Measurements from ENCODE around the gene MRRF.

MRRF gene, protein sequence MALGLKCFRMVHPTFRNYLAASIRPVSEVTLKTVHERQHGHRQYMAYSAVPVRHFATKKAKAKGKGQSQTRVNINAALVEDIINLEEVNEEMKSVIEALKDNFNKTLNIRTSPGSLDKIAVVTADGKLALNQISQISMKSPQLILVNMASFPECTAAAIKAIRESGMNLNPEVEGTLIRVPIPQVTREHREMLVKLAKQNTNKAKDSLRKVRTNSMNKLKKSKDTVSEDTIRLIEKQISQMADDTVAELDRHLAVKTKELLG

DNA sequence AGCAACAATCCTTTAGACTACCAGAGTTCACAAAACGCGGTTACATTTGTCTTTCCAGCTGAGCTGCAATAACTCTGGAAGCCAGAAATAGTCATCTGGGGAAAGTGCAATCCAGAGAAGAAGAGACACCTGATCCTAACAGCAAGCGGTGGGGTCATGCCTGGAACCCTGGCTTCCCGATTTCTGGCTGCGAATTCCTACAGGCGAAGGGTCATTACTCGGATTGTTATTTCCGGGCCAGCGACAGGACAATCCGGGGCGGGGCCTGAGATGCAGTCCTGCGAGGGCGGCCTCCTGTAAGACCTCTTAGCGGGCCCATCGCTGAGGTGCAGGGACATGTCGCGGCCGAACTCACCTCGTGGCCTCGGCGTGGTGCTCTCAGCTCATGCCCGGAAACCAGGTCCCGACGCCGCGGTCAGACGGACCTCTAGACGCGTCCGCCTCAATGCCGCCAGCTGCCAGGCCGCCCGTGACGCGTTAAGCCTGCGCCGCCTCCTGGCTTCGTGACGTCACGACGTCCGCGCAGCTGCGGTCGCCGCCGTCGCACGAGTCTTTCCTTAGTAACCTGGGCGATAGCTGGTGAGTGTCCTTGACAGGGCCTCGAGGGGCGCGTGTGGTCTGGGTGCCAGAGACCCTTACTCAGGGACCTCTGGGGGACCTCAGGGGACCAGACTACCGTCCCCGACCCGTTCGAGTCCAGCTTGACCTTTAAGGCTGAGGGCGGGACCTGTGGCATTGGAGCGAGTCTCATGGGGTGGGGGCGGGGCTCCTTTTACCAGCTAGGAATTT, at the start of gene MRRF, which contains the start of gene RBM18:
TSS of gene MRRF (plus strand) at position 523 of the 789 bp plus-strand sequence. CDS start 6,010 bp downstream, outside the sequence.
TSS of gene RBM18 (minus strand) at position 481 of the 789 bp plus-strand sequence. CDS start 3,348 bp downstream, outside the sequence.
- peak; percentile 98 for DNase-seq

GRCh38 chr9:122215663-122216062, 49.0 kb upstream of the MRRF start:
- no peak for DNase-seq

- DNase-seq = no peak
Measured at GRCh38 chr9:122216138-122216797, 48.4 kb upstream of the MRRF start.

DNA sequence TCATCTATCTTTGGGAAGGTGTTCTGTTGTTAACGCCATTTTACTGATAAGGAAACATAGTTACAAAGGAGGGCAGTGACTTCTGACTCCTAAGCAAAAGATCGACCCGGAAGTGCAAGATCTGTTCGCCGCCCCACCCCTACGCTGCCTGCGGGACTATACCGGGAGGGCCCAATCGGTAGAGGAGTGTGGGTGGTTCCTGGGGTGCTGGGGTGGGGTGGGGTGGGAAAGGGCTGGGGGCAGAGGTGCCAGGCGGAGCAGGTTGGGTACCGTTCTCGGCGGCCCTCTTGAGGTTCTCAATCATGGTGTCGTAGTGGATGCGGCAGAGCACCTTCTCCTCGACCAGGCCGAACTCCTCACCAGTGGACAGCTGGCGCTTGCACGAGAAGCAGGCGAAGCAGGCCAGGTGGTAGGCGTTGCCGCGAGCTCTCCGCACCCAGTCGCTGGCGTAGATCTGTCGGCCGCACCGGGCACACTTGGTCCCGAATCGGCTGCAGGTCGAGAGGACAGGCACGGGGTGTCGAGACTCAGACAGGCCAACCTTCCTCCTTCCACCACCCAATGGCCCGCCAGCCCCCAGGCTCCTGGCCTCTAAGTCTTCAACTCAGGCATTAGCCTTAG, 47.8 kb upstream of the MRRF start:
- no peak for DNase-seq

GRCh38 chr9:122217640-122218039, 47.0 kb upstream of the MRRF start:
- peak; percentile 63 for DNase-seq

- DNase-seq = peak; percentile 71
Measured at GRCh38 chr9:122218071-122218934, 46.4 kb upstream of the MRRF start.

GRCh38 chr9:122218935-122219855, 45.5 kb upstream of the MRRF start:
- peak; percentile 41 for DNase-seq

DNA sequence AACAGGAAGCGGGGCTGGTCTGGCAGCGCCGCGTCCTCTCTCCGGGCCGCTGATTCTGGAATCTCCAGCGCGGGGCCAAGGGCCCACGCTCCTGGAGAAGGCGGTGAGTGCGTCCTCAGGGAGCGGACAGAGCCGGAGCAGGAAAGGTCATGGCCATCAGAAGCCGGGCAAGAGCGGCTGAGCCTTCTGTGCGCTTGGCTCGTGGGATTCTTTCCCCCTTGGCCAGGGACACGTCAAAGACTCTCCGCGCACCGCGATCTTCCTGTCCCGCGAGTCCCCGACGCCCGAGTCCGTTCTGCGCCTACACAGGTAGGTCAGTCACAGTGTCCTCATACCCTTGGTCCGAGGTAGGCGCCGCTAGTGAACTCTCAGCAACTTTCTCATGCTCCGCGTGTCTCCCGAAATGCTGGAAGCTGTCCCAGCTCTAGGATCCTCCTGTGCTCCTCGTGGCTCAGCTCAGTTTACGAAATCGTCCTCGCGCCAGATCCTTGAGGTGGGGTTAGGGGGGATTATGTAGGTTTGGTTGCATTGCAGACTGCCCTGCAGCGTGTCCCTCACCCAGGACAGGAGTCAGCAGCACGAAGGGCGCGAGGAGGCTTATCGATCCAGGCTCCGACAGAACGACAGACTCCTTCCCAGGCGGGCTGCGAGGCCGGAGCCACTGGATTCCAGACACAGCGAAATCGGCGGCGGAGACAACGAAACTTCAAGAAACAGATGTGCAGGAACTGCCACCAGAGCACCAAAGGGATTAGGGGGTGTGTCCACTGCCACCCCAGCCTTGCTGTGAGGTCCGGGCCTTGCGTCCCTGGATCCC, 44.6 kb upstream of the MRRF start:
- DNase-seq = peak; percentile 50

DNA sequence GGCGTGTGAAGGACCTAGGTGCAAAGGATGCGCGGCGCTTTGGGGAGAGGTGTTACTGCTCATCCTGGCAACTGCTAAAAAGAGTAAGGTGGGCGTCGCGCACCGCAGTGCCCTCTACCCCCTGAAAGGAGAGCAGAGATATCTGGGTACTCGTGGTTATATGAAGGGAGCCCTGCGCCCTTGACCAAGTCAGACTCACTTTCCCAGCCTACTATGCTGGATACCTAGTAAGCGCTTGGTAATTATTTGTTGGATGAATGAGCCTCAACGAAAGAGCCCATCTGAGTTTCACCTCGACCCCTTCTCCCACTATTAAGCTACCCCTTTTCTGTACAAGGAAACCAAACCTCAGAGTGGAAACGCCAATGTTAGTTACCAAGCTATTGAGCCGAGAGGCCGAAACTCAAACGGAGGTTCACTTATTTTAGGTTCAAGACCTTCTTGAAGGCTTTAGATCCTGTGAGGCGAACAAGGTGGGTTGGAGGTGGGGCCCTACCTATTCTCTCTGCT, 44.0 kb upstream of the MRRF start:
- DNase-seq = no peak

DNA sequence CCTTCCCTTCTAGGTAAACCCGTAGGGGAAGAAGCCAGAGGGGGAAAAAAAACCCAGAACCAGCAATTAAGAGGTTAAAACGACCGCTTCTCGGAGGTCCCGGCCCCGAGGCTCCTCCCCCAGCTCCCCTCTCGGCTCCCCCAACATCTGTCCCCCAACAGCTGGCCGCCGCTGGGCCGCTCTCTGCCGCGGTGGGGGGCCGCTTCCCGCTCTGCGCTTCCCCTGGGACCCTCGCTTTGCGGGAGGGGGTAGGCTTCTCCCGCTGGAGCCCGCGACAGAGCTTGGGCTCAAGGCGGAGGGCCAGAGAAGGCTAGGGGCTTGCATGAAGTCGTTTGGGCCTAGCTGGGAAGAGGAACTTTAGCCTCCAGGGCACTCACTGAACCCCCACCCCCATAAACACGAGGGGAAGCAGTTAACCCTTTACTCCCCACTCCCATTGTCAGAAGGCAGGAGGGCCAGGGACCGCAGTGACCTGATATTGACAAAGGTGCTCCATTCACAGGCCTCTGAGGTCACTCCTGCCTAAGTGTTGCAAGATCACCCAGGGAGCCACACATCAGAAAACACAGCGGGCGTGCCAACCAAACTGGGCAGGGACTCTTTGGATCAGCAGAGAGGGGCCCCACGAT, 43.4 kb upstream of the MRRF start:
- peak; percentile 25 for DNase-seq

- no peak for DNase-seq
Measured at GRCh38 chr9:122222791-122223190, 41.9 kb upstream of the MRRF start.

DNA sequence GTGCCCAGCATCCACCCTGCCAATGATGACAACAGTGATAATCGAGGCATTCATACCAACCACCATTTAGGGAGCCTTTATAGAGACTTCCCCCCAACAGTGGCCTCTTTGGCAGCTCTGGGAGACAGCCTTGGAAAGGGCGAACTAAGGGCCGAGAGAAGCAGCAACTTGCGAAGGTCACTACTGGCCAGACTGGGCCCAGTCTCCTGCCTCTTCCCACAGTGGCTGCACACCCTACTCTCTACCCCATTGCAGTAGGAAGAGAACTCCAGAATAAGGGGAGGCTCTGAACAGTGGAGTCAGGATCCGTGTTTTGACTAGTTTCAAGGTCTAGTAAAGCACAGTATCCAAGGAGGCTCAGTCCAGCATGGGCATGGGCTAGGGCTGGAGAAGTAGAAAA, 41.2 kb upstream of the MRRF start:
- no peak for DNase-seq

DNA sequence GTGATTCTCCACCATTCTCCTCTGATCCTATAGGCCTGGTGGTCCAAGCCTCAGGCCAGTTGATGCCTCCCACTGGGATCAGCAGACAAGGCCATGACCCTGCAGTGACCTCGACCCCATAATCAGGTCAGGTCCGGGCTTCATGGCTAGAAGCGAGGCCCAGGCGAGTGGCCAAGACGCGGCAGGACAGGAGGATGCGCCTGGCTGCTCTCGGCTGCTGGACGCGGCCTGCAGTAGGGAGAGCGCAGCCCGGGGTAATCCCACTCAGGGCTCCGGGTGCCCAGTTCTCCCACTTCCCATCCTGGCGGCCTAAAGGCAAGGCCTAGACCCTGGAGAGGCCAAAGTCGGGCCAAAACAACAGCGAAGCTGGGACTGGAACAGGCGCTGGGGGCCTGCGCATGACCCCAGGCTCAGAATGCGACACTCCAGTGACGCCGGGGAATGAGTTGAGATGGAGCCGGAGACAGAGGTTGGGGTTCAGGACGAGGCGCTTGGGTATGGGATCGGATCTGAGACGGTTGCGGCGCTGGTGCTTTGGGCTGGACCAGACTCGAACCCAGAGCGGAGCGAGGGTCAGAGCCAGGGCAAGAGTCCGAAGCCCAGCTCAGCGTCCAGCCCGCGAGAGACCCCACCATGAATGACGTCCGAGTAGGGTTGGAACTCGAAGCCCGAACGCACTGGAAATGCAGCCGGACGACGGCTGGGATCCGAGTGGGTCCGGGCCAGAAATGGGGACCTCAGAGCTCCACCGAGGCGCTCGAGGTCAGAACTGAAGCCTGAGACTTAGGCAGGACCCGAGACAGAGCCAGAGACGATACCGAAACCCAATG, 39.2 kb upstream of the MRRF start:
- DNase-seq = no peak

DNA sequence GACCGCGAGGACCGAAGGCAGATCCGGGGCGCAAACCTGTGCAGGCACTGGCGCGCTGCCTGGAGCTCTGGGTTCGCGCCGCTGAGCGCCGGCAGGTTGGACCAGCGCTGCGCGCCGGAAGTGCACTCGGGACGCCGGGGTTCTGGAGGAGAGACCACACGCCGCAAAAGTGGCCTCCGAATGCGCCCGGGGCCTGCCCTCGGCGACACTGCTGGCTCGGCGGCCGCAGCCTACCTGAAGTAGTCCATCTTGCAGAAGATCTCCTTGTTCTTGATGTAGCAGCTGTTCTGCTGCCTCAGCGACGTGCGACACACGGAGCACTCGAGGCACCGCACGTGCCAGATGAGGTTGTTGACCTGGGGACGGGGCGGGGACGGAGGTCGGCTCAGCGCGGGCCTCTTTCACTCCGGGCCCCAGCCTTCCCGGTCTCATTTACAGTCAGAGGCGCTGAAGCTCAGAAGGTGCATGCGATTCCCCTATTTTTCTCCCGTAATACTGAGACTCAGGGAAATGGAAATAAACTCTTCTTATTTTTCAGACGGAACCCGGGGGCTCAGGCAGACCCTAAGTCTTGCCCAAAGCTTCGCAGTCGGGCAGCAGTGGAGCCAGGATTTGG, 38.4 kb upstream of the MRRF start:
- peak; percentile 60 for DNase-seq

DNA sequence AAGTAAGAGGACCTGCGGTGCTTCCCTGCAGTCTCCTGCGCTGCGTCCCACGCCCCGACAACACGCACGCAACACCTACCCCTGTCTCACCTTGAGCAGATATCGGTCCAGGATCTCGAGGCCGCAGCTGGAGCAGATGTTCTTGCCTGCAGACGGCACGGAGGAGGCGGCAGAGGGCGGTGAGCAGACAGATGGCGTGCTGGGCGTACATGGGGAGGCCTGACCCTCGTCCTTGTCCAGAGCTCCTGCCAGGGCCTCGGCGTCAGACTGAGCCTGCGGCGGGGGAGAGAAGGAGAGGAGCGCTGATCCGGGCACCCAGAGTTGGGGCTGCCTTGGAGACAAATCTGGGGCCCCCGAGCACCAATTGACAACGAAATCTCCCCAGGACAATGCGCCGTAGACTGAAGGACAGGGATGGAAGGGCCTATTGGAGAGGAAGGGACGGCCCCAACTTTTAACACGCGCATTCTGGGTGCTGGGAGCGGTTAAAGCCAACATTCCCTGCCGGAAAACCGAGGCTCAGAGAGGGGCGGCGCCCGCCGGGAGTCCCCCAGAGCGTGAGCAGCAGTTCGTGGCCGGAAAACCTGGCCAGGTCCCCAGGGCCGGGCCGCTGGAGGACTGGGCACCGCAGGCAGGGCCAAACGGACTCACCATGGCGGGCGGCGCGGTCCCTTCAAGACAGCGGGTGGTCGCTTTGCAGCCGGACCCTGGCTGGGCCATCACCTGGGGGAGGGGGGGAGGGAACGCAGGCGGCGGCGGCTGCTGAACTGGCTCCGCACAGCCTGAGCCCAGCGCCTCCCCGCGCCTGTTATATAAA, 37.7 kb upstream of the MRRF start:
- DNase-seq = peak; percentile 58

DNA sequence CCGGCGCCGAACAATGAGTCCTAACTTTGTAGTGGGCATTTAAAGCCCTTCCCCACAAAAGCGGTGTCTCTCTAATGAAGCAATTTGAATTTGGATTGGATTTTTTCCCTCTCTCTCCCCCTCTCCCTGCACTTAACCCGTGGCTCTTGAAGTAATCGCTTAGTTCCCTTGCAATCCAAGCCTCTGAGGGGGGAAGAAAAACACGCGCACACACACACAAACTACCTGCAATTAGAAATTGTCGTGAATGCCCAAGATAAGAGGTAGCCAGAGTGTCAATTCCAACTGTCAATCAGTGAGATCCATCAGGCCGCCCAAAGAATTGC, 37.1 kb upstream of the MRRF start:
- no peak for DNase-seq

DNA sequence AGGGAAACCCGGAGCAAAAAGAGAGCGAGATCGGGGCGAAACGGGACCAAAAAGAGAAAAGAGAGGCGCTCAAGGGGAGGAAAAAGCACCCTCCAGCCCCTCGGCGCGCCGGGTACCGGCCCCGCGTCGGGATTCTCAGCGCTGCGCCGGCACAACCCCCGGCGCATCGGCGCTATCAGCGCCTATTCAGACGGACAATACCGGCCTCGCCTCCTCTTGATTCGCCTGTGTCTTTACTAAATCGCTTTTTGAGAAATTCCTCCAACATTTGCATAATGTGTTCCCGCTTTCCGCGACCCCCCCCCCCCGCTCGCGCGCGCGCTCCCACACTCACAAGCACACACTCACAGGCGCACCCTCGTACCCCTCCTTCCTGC, 36.5 kb upstream of the MRRF start:
- peak; percentile 44 for DNase-seq
